Measurements from ENCODE around the gene PBX3.
"Not testable (repeated sequence)": the region's sequence is repeated elsewhere in the genome, so short reads cannot be mapped to it uniquely, and the experiment has no call there.

PBX3 gene

DNA sequence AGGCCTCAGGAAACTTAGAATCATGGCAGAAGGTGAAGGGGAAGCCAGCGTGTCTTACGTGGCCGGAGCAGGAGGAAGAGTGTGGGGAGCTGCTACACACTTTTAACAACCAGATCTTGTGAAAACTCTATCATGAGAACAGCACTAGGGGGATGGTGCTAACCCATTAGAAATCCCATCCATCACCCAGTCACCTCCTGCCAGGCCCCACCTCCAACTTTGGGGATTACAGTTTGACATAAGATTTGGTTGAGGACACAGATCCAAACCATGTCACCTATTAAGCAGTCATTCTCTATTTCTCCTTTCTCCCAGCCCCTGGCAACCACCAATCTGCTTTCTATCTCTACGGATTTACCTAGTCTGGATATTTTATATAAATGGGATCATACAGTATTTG, 26.9 kb downstream of the PBX3 start:
- Histone ChIP-seq H3K27me3 (no peaks in the 10 kb centered on the region), H3K27ac (no peak overlapping the region), H3K36me3 (peaks cover 0 to 6% (median 4%) of the 10 kb centered on the region in 3 donors), H3K9me3 (peaks cover 0 to 6% (median 4%) of the 10 kb centered on the region in 3 donors), H3K4me1 (peaks cover 0 to 6% (median 0%) of the 10 kb centered on the region in 4 donors), H3K4me3 (no peak overlapping the region)
- TF ChIP-seq, protein P1, sequence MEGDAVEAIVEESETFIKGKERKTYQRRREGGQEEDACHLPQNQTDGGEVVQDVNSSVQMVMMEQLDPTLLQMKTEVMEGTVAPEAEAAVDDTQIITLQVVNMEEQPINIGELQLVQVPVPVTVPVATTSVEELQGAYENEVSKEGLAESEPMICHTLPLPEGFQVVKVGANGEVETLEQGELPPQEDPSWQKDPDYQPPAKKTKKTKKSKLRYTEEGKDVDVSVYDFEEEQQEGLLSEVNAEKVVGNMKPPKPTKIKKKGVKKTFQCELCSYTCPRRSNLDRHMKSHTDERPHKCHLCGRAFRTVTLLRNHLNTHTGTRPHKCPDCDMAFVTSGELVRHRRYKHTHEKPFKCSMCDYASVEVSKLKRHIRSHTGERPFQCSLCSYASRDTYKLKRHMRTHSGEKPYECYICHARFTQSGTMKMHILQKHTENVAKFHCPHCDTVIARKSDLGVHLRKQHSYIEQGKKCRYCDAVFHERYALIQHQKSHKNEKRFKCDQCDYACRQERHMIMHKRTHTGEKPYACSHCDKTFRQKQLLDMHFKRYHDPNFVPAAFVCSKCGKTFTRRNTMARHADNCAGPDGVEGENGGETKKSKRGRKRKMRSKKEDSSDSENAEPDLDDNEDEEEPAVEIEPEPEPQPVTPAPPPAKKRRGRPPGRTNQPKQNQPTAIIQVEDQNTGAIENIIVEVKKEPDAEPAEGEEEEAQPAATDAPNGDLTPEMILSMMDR (IDR thresholded peaks at IDR 0.05): no peak
- intact Hi-C loops (cut with DNase I; ENCODE audit: low total_unique reads): no loop called here
- no peak for DNase-seq

DNA sequence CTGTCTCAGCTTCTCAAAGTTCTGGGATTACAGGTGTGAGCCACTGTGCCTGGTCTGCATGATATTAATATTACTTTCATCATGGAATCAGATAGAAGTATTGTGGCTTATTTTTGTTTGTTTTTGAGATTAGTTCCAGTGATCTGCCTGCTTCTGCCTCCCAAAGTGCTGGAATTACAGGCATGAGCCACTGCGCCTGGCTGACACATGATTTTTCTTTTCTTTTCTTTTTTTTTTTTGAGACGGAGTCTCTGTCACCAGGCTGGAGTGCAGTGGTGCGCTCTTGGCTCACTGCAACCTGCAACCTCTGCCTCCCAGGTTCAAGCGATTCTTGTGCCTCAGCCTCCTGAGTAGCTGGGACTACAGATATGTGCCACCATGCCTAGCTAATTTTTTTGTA, 29.6 kb downstream of the PBX3 start:
- DNase-seq; H3K27me3 ChIP-seq; H3K36me3 ChIP-seq; H3K9me3 ChIP-seq; H3K4me1 ChIP-seq; H3K4me3 ChIP-seq; intact Hi-C loops (cut with DNase I; ENCODE audit: low total_unique reads); H3K27ac ChIP-seq: not testable (repeated sequence)

DNA sequence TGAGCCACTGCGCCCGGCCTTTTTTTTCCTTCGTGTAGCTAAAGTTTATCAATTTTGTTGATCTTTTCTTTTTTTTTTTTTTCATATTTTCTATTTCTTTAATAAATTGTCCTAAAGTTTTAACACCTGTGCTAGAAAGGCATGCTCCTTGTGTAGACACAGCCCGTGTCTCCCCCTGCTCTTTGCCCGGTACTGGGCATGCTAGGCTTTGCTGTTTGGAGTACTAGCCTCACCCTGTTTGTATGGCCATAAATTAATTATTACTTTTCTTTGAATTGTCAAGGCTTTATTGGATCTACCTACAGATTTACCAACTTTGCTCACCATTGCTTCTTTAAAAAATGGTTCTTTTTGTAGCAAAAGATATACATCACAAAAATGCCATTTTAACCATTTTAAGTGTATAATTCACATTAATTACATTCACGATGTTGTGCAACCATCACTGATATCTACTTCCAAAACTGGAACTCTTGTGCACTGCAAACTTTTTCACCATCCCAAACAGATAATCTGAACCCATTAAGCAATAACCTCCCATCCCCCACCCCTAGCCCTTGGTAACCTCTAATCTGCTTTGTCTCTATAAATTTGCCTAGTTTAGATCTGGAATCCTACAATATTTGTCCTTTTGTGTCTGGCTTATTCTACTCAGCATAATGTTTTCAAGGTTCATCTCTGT, 31.5 kb downstream of the PBX3 start:
- H3K4me3 ChIP-seq; H3K36me3 ChIP-seq; H3K27me3 ChIP-seq; H3K27ac ChIP-seq; H3K9me3 ChIP-seq; intact Hi-C loops (cut with DNase I; ENCODE audit: low total_unique reads); DNase-seq; H3K4me1 ChIP-seq: not testable (repeated sequence)

DNA sequence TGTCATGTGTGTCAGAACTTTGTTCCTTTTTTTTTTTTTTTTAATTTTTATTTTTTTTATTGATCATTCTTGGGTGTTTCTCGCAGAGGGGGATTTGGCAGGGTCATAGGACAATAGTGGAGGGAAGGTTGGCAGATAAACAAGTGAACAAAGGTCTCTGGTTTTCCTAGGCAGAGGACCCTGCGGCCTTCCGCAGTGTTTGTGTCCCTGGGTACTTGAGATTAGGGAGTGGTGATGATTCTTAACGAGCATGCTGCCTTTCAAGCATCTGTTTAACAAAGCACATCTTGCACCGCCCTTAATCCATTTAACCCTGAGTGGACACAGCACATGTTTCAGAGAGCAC, 32.0 kb downstream of the PBX3 start:
- H3K27me3 ChIP-seq; H3K9me3 ChIP-seq; H3K4me3 ChIP-seq; intact Hi-C loops (cut with DNase I; ENCODE audit: low total_unique reads); H3K4me1 ChIP-seq; H3K27ac ChIP-seq; H3K36me3 ChIP-seq; DNase-seq: not testable (repeated sequence)

DNA sequence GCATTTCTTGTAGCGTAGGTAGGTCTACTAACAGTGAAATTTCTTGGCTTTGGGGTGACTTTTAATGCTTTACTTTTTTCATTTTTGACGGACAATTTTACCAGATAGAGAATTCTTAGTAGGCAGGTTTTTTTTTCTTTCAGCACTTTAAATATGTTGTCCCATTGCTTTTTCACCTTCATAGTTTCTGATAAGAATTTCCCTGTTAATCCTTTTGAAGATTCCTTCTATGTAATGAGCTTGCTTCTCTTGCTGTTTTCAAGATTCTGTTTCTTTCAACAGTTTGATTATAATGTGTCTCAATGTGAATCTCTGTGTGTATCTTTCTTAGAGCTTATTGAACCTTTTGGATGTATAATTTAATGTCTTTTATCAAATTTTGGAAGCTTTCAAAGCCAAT, 35.5 kb downstream of the PBX3 start:
- TF ChIP-seq, protein P1 (IDR thresholded peaks at IDR 0.05): no peak
- no peak for DNase-seq
- Histone ChIP-seq H3K27ac (no peak overlapping the region), H3K4me3 (no peak overlapping the region), H3K9me3 (no peaks in the 10 kb centered on the region), H3K4me1 (peaks cover 0 to 21% (median 5%) of the 10 kb centered on the region in 4 donors), H3K27me3 (no peaks in the 10 kb centered on the region), H3K36me3 (peaks cover 0 to 4% (median 3%) of the 10 kb centered on the region in 3 donors)
- intact Hi-C loops (cut with DNase I; ENCODE audit: low total_unique reads): no loop called here

DNA sequence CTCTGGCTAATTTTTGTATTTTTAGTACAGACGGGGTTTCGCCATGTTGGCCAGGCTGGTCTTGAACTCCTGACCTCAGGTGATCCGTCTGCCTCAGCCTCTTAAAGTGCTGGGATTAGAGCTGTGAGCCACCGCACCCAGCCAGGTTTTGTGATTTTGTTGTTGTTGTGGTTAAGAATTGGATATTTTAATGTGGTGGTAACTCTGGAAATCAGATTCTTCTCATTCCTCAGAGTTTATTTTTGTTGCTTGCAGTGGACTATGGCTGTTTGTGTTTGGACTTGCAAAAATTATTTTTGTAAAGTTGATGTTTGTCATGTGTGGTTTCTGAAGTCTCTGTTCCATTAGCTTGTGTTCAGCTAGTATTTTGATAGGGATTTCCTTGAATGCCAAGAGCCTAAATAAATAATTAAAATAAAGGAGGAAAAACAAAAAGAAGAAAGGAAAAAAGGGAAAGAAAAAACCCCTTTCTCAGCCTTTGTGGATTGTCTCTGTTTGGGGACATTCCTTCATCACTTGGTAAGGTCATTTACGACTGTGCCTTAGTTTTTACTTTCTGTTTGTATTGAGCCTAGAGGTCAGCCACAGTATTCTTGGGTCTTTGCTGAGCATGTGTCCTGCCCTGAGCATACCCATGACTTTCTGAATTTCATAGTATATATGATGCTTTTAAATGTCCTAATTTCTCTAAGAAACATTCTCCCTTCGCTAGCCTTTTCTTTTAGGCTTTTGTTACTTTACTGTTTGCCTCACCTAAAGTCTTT, 37.3 kb downstream of the PBX3 start:
- no peak for DNase-seq
- intact Hi-C loops (cut with DNase I; ENCODE audit: low total_unique reads): no loop called here
- TF ChIP-seq, protein P1 (IDR thresholded peaks at IDR 0.05): no peak
- Histone ChIP-seq H3K27ac (peak overlapping the region in 1 of 2 donors; percentile 32), H3K27me3 (no peaks in the 10 kb centered on the region), H3K9me3 (no peaks in the 10 kb centered on the region), H3K4me1 (peaks cover 0 to 21% (median 5%) of the 10 kb centered on the region in 4 donors), H3K4me3 (no peak overlapping the region), H3K36me3 (peaks cover 0 to 3% (median 0%) of the 10 kb centered on the region in 3 donors)

DNA sequence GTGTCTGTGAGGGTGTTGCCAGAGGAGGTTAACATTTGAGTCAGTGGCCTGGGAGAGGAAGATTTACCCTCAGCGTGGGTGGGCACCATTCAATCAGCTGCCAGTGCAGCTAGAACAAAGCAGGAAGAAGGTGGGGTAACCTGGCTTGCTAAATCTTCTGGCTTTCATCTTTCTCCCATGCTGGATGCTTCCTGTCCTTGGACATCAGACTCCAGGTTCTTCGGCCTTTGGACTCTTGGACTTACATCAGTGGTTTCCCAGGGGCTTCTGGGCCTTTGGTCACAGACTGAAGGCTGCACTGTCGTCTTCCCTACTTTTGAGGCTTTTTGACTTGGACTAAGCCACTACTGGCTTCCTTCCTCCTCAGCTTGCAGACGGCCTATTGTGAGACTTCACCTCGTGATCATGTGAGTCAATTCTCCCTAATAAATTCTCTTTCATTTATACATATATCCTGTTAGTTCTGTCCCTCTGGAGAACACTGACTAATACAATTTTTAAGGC, 38.1 kb downstream of the PBX3 start:
- Histone ChIP-seq H3K9me3 (no peaks in the 10 kb centered on the region), H3K27me3 (no peaks in the 10 kb centered on the region), H3K4me3 (no peak overlapping the region), H3K27ac (peak overlapping the region in 1 of 2 donors; percentile 32), H3K4me1 (peaks cover 0 to 21% (median 5%) of the 10 kb centered on the region in 4 donors), H3K36me3 (peaks cover 0 to 3% (median 0%) of the 10 kb centered on the region in 3 donors)
- DNase-seq: no peak
- intact Hi-C loops (cut with DNase I; ENCODE audit: low total_unique reads): no loop called here
- TF ChIP-seq, protein P1 (IDR thresholded peaks at IDR 0.05): no peak
